GM23338 (cell line): Measurements from ENCODE around the gene LDB1. TPM values are rescaled to one million over a fixed set of nuclear protein-coding genes. Genes with fewer than 3 reads are reported as not detected.

Experiments used
- ATAC-seq: fragments of 200-7000 bp; cut with Tn5 transposase; 3 replicates; pipeline ENCODE4 v1.9.1; 2020
- DNase-seq: peaks from one replicate; pipeline ENCODE4 v3.0.0-alpha.2; 2015; ENCODE audit warnings: low spot score
- H2AFZ ChIP-seq: fragments of 200-600 bp; sonication (generic); 2 replicates; pipeline ENCODE4 v1.8.0; 2016; ENCODE audit warnings: antibody characterized with exemption, mild to moderate bottlenecking, moderate library complexity
- H3F3A ChIP-seq: fragments of 200-600 bp; sonication (generic); replicated peaks from 2 replicates; pipeline ENCODE4 v1.8.0; 2017; ENCODE audit warnings: antibody characterized with exemption, mixed run types, low read depth
- H3K27ac ChIP-seq: fragments of 200-600 bp; sonication (generic); 2 replicates; pipeline ENCODE4 v1.6.1; 2016; ENCODE audit warnings: low read depth
- H3K27me3 ChIP-seq: fragments of 200-600 bp; sonication (generic); 2 replicates; pipeline ENCODE4 v1.8.0; 2016; ENCODE audit warnings: mild to moderate bottlenecking, mixed run types, moderate library complexity; ENCODE audit not compliant: insufficient read depth
- H3K36me3 ChIP-seq: fragments of 200-600 bp; sonication (generic); 2 replicates; pipeline ENCODE4 v1.8.0; 2016; ENCODE audit warnings: mild to moderate bottlenecking; ENCODE audit not compliant: insufficient read depth
- H3K4me1 ChIP-seq: fragments of 200-600 bp; sonication (generic); 2 replicates; pipeline ENCODE4 v1.8.0; 2016; ENCODE audit warnings: mild to moderate bottlenecking, moderate library complexity; ENCODE audit not compliant: insufficient read depth
- H3K4me2 ChIP-seq: fragments of 200-600 bp; sonication (generic); 2 replicates; pipeline ENCODE4 v1.7.1; 2017; ENCODE audit warnings: mixed run types
- H3K4me3 ChIP-seq: fragments of 200-600 bp; sonication (generic); 2 replicates; pipeline ENCODE4 v1.6.1; 2016; ENCODE audit warnings: mixed run types
- H3K79me2 ChIP-seq: fragments of 200-600 bp; sonication (generic); replicated peaks from 2 replicates; pipeline ENCODE4 v1.8.0; 2017; ENCODE audit warnings: mild to moderate bottlenecking; ENCODE audit not compliant: insufficient read depth
- H3K9me2 ChIP-seq: fragments of 200-600 bp; sonication (generic); 2 replicates; pipeline ENCODE4 v1.8.0; 2017; ENCODE audit not compliant: insufficient read depth
- H4K20me1 ChIP-seq: fragments of 200-600 bp; sonication (generic); replicated peaks from 2 replicates; pipeline ENCODE4 v1.8.0; 2017; ENCODE audit warnings: mild to moderate bottlenecking; ENCODE audit not compliant: insufficient read depth
- H3K27ac Mint-ChIP-seq: 2 replicates; pipeline ENCODE4 v1.8.0; 2020; ENCODE audit warnings: inconsistent platforms, mild to moderate bottlenecking, moderate library complexity, mixed read lengths
- H3K27me3 Mint-ChIP-seq: 3 replicates; pipeline ENCODE4 v1.8.0; 2022; ENCODE audit warnings: low read depth, mild to moderate bottlenecking, moderate library complexity, mixed read lengths, inconsistent platforms; ENCODE audit not compliant: insufficient read depth, poor library complexity
- H3K36me3 Mint-ChIP-seq: 3 replicates; pipeline ENCODE4 v1.8.0; 2021; ENCODE audit warnings: low read depth, mild to moderate bottlenecking, inconsistent platforms, moderate library complexity, mixed read lengths
- H3K4me1 Mint-ChIP-seq: 3 replicates; pipeline ENCODE4 v1.8.0; 2020; ENCODE audit warnings: mild to moderate bottlenecking, inconsistent platforms, mixed read lengths
- H3K4me3 Mint-ChIP-seq: 3 replicates; pipeline ENCODE4 v1.8.0; 2021; ENCODE audit warnings: moderate library complexity, mild to moderate bottlenecking, inconsistent platforms, mixed read lengths
- H3K9me3 Mint-ChIP-seq: 3 replicates; pipeline ENCODE4 v1.8.0; 2020; ENCODE audit warnings: moderate library complexity, mild to moderate bottlenecking, inconsistent platforms, mixed read lengths
- CREB1 ChIP-seq: fragments of 250-450 bp; sonication (Bioruptor Pico); IDR thresholded peaks from 2 replicates; pipeline ENCODE4 v1.5.0; 2020; ENCODE audit warnings: low read depth, mild to moderate bottlenecking, moderate library complexity
- EZH2 ChIP-seq: fragments of 200-600 bp; sonication (generic); IDR thresholded peaks from one replicate; pipeline ENCODE4 v1.8.0; 2017; ENCODE audit warnings: antibody characterized with exemption, mild to moderate bottlenecking, low read depth; ENCODE audit not compliant: unreplicated experiment
- EZH2phosphoT487 ChIP-seq: fragments of 200-600 bp; sonication (generic); IDR thresholded peaks from one replicate; pipeline ENCODE4 v1.8.1; 2018; ENCODE audit warnings: antibody characterized with exemption; ENCODE audit not compliant: unreplicated experiment
- POLR2AphosphoS5 ChIP-seq: IDR thresholded peaks from 2 replicates; pipeline ENCODE4 v1.6.1; 2016; ENCODE audit warnings: antibody characterized with exemption, low read depth
- ZNF331 ChIP-seq: fragments of 250-450 bp; sonication (Bioruptor Pico); IDR thresholded peaks from 2 replicates; pipeline ENCODE4 v1.5.0; 2020; ENCODE audit warnings: low read depth, mild to moderate bottlenecking, moderate library complexity
- polyA plus RNA-seq: library from polyadenylated mRNA; unstranded; fragments of >200 nt; fragmentation: Nextera tagmentation; extraction: Ambion mirVana; gene quantifications from 2 replicates; pipeline ENCODE4 v1.2.1, GENCODE V29; 2016
- total RNA-seq: library from RNA; depleted of rRNA; stranded (reverse); fragments of >200 nt; shearing (Covaris generic); gene quantifications from 2 replicates; pipeline ENCODE4 v1.2.3, GENCODE V29; 2014
- TF ChIP-seq, protein P1 (sequence below): fragments of 250-450 bp; sonication (Bioruptor Pico); IDR thresholded peaks from 2 replicates; pipeline ENCODE4 v1.5.0; 2020; ENCODE audit warnings: mild to moderate bottlenecking, moderate library complexity
- TF ChIP-seq, protein P2 (sequence below): IDR thresholded peaks from 2 replicates; pipeline ENCODE4 v1.6.1; 2016; ENCODE audit warnings: antibody characterized with exemption

LDB1 gene
- total and polyA plus RNA-seq, 2 experiments from 2014 or later = 16.3 to 69.3 TPM

DNA sequence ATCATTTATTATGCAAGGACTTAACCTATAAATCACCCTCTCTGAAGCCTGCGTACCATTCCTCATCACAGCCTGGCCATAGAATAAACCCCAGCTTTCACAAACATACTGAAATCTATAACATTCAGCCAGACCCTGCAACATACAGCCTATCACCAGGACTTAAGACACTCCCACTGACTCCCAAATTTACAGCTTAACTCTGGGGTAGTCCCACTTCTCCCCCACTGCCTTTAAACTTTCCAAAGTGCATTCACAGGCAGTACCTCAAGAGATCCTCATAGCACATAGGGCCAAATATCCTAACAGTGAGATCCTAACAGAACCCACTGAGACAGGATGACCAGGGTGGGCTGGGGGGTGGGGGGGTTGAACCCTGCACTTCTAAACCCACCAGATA is 3.5 kb downstream of the LDB1 start:
- Histone ChIP-seq H3K27me3 (no peaks in the 10 kb centered on the region), H2AFZ (no peak overlapping the region), H3K79me2 (peaks cover 76% of the 10 kb centered on the region), H4K20me1 (peaks cover 18% of the 10 kb centered on the region), H3K9me2 (no peaks in the 10 kb centered on the region), H3F3A (peaks cover 13% of the 10 kb centered on the region), H3K27ac (peak overlapping the region; percentile 95), H3K4me3 (peak overlapping the region; percentile 95), H3K4me1 (peaks cover 55% of the 10 kb centered on the region), H3K4me2 (peak overlapping the region; percentile 80), H3K36me3 (no peaks in the 10 kb centered on the region)
- Mint-ChIP-seq H3K9me3 (no peaks in the 10 kb centered on the region; the same call in 1 of the 3 replicates), H3K27me3 (peaks cover 28% of the 10 kb centered on the region), H3K4me1 (peaks cover 65% of the 10 kb centered on the region), H3K4me3 (peak overlapping the region; percentile 93), H3K36me3 (peaks cover 13% of the 10 kb centered on the region), H3K27ac (peak overlapping the region; percentile 13)
- TF ChIP-seq EZH2phosphoT487 = no peak
- TF ChIP-seq CREB1 (CRISPR knock-in tag) = no peak
- TF ChIP-seq ZNF331 (CRISPR knock-in tag) = no peak
- TF ChIP-seq, protein P1, sequence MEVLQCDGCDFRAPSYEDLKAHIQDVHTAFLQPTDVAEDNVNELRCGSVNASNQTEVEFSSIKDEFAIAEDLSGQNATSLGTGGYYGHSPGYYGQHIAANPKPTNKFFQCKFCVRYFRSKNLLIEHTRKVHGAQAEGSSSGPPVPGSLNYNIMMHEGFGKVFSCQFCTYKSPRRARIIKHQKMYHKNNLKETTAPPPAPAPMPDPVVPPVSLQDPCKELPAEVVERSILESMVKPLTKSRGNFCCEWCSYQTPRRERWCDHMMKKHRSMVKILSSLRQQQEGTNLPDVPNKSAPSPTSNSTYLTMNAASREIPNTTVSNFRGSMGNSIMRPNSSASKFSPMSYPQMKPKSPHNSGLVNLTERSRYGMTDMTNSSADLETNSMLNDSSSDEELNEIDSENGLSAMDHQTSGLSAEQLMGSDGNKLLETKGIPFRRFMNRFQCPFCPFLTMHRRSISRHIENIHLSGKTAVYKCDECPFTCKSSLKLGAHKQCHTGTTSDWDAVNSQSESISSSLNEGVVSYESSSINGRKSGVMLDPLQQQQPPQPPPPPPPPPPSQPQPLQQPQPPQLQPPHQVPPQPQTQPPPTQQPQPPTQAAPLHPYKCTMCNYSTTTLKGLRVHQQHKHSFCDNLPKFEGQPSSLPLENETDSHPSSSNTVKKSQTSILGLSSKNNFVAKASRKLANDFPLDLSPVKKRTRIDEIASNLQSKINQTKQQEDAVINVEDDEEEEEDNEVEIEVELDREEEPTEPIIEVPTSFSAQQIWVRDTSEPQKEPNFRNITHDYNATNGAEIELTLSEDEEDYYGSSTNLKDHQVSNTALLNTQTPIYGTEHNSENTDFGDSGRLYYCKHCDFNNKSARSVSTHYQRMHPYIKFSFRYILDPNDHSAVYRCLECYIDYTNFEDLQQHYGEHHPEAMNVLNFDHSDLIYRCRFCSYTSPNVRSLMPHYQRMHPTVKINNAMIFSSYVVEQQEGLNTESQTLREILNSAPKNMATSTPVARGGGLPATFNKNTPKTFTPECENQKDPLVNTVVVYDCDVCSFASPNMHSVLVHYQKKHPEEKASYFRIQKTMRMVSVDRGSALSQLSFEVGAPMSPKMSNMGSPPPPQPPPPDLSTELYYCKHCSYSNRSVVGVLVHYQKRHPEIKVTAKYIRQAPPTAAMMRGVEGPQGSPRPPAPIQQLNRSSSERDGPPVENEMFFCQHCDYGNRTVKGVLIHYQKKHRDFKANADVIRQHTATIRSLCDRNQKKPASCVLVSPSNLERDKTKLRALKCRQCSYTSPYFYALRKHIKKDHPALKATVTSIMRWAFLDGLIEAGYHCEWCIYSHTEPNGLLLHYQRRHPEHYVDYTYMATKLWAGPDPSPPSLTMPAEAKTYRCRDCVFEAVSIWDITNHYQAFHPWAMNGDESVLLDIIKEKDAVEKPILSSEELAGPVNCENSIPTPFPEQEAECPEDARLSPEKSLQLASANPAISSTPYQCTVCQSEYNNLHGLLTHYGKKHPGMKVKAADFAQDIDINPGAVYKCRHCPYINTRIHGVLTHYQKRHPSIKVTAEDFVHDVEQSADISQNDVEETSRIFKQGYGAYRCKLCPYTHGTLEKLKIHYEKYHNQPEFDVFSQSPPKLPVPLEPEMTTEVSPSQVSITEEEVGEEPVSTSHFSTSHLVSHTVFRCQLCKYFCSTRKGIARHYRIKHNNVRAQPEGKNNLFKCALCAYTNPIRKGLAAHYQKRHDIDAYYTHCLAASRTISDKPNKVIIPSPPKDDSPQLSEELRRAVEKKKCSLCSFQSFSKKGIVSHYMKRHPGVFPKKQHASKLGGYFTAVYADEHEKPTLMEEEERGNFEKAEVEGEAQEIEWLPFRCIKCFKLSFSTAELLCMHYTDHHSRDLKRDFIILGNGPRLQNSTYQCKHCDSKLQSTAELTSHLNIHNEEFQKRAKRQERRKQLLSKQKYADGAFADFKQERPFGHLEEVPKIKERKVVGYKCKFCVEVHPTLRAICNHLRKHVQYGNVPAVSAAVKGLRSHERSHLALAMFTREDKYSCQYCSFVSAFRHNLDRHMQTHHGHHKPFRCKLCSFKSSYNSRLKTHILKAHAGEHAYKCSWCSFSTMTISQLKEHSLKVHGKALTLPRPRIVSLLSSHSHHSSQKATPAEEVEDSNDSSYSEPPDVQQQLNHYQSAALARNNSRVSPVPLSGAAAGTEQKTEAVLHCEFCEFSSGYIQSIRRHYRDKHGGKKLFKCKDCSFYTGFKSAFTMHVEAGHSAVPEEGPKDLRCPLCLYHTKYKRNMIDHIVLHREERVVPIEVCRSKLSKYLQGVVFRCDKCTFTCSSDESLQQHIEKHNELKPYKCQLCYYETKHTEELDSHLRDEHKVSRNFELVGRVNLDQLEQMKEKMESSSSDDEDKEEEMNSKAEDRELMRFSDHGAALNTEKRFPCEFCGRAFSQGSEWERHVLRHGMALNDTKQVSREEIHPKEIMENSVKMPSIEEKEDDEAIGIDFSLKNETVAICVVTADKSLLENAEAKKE = no peak
- TF ChIP-seq EZH2 = no peak
- no peak for TF ChIP-seq POLR2AphosphoS5
- TF ChIP-seq, protein P2, sequence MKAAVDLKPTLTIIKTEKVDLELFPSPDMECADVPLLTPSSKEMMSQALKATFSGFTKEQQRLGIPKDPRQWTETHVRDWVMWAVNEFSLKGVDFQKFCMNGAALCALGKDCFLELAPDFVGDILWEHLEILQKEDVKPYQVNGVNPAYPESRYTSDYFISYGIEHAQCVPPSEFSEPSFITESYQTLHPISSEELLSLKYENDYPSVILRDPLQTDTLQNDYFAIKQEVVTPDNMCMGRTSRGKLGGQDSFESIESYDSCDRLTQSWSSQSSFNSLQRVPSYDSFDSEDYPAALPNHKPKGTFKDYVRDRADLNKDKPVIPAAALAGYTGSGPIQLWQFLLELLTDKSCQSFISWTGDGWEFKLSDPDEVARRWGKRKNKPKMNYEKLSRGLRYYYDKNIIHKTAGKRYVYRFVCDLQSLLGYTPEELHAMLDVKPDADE = no peak
- ATAC-seq = no peak
- DNase-seq = no peak
